Measurements from ENCODE around the gene UNC45B.

GRCh38 chr17:35229638-35230037 lies 82.0 kb downstream of the UNC45B start:
- TF ChIP-seq CTCF (IDR thresholded peaks at IDR 0.05; ENCODE audit: low read length) (no peak), EZH2phosphoT487 (IDR thresholded peaks at IDR 0.05; ENCODE audit: low read length) (no peak)

Data from MM.1S (cell line).